HepG2 (cell line): ENCODE results near the gene CAPN13. TPM values are rescaled to one million over a fixed set of nuclear protein-coding genes. Genes with fewer than 3 reads are reported as not detected.

Source experiments
- ATAC-seq: fragments of 200-7000 bp; cut with Tn5 transposase; 3 replicates; pipeline ENCODE4 v1.9.1; 2020; ENCODE audit warnings: mild to moderate bottlenecking, moderate library complexity
- BruUV-seq: library from RNA; stranded (reverse); fragments of 400-500 nt; replicated peaks from 2 replicates; lab custom pipeline; 2021; lab: Mats Ljungman, UMichigan
- CTCF ChIA-PET: fragments of 300-600 bp; formaldehyde crosslinking; extraction: SDS; loops from one replicate; lab custom pipeline; 2021; ENCODE audit warnings: low total read pairs, inconsistent platforms, low intra/inter-chr PET ratio; lab: Yijun Ruan, JAX
- POLR2A ChIA-PET: fragments of 350-600 bp; sonication (Branson Sonifier 250); formaldehyde crosslinking; loops from one replicate; lab custom pipeline; 2020; ENCODE audit warnings: antibody characterized with exemption, inconsistent platforms; lab: Yijun Ruan, JAX
- DNase-seq: peaks from one replicate; pipeline ENCODE4 v3.0.0-alpha.2; 2015; ENCODE audit warnings: low spot score
- FAIRE-seq: peaks from 3 replicates; lab custom pipeline; 2011; peaks lifted over from hg19 to GRCh38; lab: Jason Lieb, UNC
- H2AFZ ChIP-seq: one replicate; pipeline ENCODE4 v1.6.1; 2011; ENCODE audit warnings: low read length, inconsistent platforms
- H3K27ac ChIP-seq: fragments of 300-600 bp; 3 replicates; pipeline ENCODE4 v1.8.0; 2011; ENCODE audit warnings: mixed run types, mild to moderate bottlenecking, mixed read lengths, low read length, inconsistent platforms; ENCODE audit not compliant: insufficient read depth; ENCODE audit errors: extremely low read length
- H3K27me3 ChIP-seq, 2 experiments: fragments of 200-600 bp in 1 of 2; 2 replicates in 1 of 2; 3 replicates in 1 of 2; pipeline versions ENCODE4 v1.6.0 to v1.8.0; 2011; ENCODE audit warnings: low read length in 2 of 2, mild to moderate bottlenecking in 2 of 2, moderate library complexity in 2 of 2, inconsistent platforms in 1 of 2; ENCODE audit not compliant: insufficient read depth in 2 of 2, control insufficient read depth in 1 of 2
- H3K36me3 ChIP-seq, 2 experiments: fragments of 200-600 bp in 1 of 2; replicated peaks in 1 of 2; 2 replicates in 1 of 2; 3 replicates in 1 of 2; pipeline versions ENCODE4 v1.5.1 to v1.8.0; 2011; ENCODE audit warnings: low read length in 2 of 2, inconsistent platforms in 1 of 2; ENCODE audit not compliant: insufficient read depth in 2 of 2, control insufficient read depth in 1 of 2
- H3K4me1 ChIP-seq: 2 replicates; pipeline ENCODE4 v1.5.1; 2012; ENCODE audit warnings: low read length, inconsistent platforms; ENCODE audit not compliant: insufficient read depth
- H3K4me2 ChIP-seq: 2 replicates; pipeline ENCODE4 v1.6.0; 2011; ENCODE audit warnings: low read depth, low read length, inconsistent platforms
- H3K4me3 ChIP-seq, 3 experiments: fragments of 200-600 bp in 1 of 3; sonication (generic), shearing (Covaris generic) in 1 of 3; replicated peaks in 1 of 3; 2 replicates each; pipeline ENCODE4 v1.5.1; 2011 to 2016; ENCODE audit warnings: low read length in 3 of 3, inconsistent platforms in 2 of 3, low read depth in 2 of 3, mild to moderate bottlenecking in 2 of 3, control low read depth in 1 of 3, mixed read lengths in 1 of 3; ENCODE audit not compliant: insufficient read depth in 1 of 3
- H3K79me2 ChIP-seq: one replicate; pipeline ENCODE4 v1.6.1; 2011; ENCODE audit warnings: low read length, inconsistent platforms; ENCODE audit not compliant: insufficient read depth
- H3K9ac ChIP-seq: 2 replicates; pipeline ENCODE4 v1.6.0; 2011; ENCODE audit warnings: mild to moderate bottlenecking, low read depth, low read length, inconsistent platforms; ENCODE audit not compliant: insufficient read depth
- H3K9me3 ChIP-seq: 2 replicates; pipeline ENCODE4 v1.5.1; 2012; ENCODE audit warnings: mild to moderate bottlenecking, low read length
- H4K20me1 ChIP-seq: 2 replicates; pipeline ENCODE4 v1.6.0; 2011; ENCODE audit warnings: inconsistent platforms, mild to moderate bottlenecking, low read length, moderate library complexity; ENCODE audit not compliant: insufficient read depth
- CAMTA2 ChIP-seq: sonication (generic); formaldehyde crosslinking; IDR thresholded peaks from 2 replicates; pipeline ENCODE4 v1.4.0; 2020; ENCODE audit warnings: mild to moderate bottlenecking, missing genetic modification reagents, borderline replicate concordance
- GTF3A ChIP-seq: sonication (generic); formaldehyde crosslinking; conservative IDR thresholded peaks from 2 replicates; pipeline ENCODE4 v1.4.0; 2020; ENCODE audit warnings: mild to moderate bottlenecking, missing genetic modification reagents
- NFYC ChIP-seq: IDR thresholded peaks from 2 replicates; pipeline ENCODE4 v1.6.1; 2016; ENCODE audit warnings: missing genetic modification reagents, missing compliant biosample characterization
- POLR2G ChIP-seq: fragments of 200-400 bp; formaldehyde crosslinking; IDR thresholded peaks from 2 replicates; pipeline ENCODE4 v1.6.1; 2018; ENCODE audit warnings: mild to moderate bottlenecking, low read depth, low read length, moderate library complexity
- ZFYVE20 ChIP-seq: sonication (generic); formaldehyde crosslinking; IDR thresholded peaks from 2 replicates; pipeline ENCODE4 v1.8.0; 2023; ENCODE audit warnings: low read depth, mild to moderate bottlenecking, moderate library complexity, missing genetic modification reagents, borderline replicate concordance
- ZNF24 ChIP-seq: fragments of 450-650 bp; IDR thresholded peaks from 2 replicates; pipeline ENCODE4 v1.6.1; 2017; ENCODE audit warnings: antibody characterized with exemption, mild to moderate bottlenecking
- ZSCAN29 ChIP-seq: sonication (generic); formaldehyde crosslinking; conservative IDR thresholded peaks from 2 replicates; pipeline ENCODE4 v1.4.0; 2020; ENCODE audit warnings: mild to moderate bottlenecking, missing genetic modification reagents
- ZSCAN30 ChIP-seq: sonication (generic); formaldehyde crosslinking; IDR thresholded peaks from 2 replicates; pipeline ENCODE4 v1.5.0; 2020; ENCODE audit warnings: mild to moderate bottlenecking, missing genetic modification reagents
- WGBS: methylation state at CpG from one replicate; pipeline ENCODE4 v1.1.6; 2017; ENCODE audit warnings: low lambda C conversion rate; 5-methylcytosine and 5-hydroxymethylcytosine counted together
- in situ Hi-C: cut with HindIII; loops from 2 replicates; pipeline ENCODE4 v1.10.0; 2017; ENCODE audit warnings: low pct_unique_long_range_greater_than_20kb; ENCODE audit not compliant: extremely low pct_ligation_motif_present
- intact Hi-C: fragments of 100-400 bp; cut with micrococcal nuclease; formaldehyde crosslinking; loops from one replicate; pipeline ENCODE4 v1.10.0; 2022; ENCODE audit not compliant: unreplicated experiment
- polyA plus RNA-seq, 8 experiments: library from polyadenylated mRNA; depleted of rRNA in 3 of 8; stranded (reverse) in 7 of 8; unstranded in 1 of 8; fragments of >200 nt; fragmentation: Illumina TruSeq in 4 of 8; extraction: Trizol in 4 of 8; gene quantifications; 2 replicates each; pipeline versions ENCODE4 v1.2.1 to v1.2.3, GENCODE V29; 2011 to 2016; ENCODE audit warnings: low read depth in 4 of 8, missing spikeins in 1 of 8, mixed read lengths in 1 of 8; ENCODE audit not compliant: insufficient read depth in 1 of 8
- total RNA-seq, 5 experiments: library from RNA; depleted of rRNA; stranded (reverse); fragments of >200 nt; fragmentation: Illumina TruSeq; extraction: Trizol; gene quantifications; 2 replicates each; pipeline ENCODE4 v1.2.3, GENCODE V29; 2016; ENCODE audit warnings: low read depth in 1 of 5
- TF ChIP-seq, protein P1 (sequence below): sonication (generic); formaldehyde crosslinking; IDR thresholded peaks from 2 replicates; pipeline ENCODE4 v1.4.0; 2020; ENCODE audit warnings: missing genetic modification reagents
- TF ChIP-seq, protein P2 (sequence below): sonication (generic); formaldehyde crosslinking; IDR thresholded peaks from 2 replicates; pipeline ENCODE4 v1.8.1; 2023; ENCODE audit warnings: missing genetic modification reagents, inconsistent platforms, borderline replicate concordance
- TF ChIP-seq, protein P3 (sequence below): sonication (generic); formaldehyde crosslinking; IDR thresholded peaks from 2 replicates; pipeline ENCODE4 v1.8.1; 2023; ENCODE audit warnings: missing genetic modification reagents, mild to moderate bottlenecking, borderline replicate concordance

The CAPN13 gene
- total and polyA plus RNA-seq, 2 of the 13 experiments (the other 11 are each of a cell fraction or from before 2014, with no cell fraction given) = not detected

DNA sequence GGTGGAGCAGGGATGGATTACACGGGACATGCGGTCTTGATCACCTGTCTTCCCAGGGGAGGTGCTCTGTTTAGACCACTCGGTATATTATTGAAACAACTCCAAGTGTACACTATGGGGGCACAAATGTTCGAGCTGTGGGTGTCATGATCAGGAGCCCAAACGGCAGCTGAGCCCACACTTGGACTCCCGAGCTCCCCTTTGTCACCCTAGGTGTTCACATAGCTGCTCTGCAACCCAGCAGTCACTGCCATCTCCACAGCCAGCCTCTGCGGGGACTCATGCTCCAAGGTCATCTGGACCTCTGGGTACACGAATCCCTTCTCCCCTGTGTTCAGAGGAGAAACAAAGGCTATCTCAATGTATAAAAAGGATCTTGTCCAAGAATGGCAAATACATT is 46.0 kb downstream of the CAPN13 start:
- CTCF ChIA-PET = no interaction called here

More for the DNA sequence above, 46.0 kb downstream of the CAPN13 start:
- no peak overlapping the region for H3K4me3 ChIP-seq
- no peak for FAIRE-seq
- H4K20me1 ChIP-seq = no peaks in the 10 kb centered on the region; the same call in 1 of the 2 replicates
- intact Hi-C loops = no loop called here
- no peaks in the 10 kb centered on the region for H3K9me3 ChIP-seq
- H3K27ac ChIP-seq = no peak overlapping the region
- 7% methylated on average over 8 of the region's 8 CpGs for WGBS
- no peaks in the 10 kb centered on the region for H3K79me2 ChIP-seq
- TF ChIP-seq POLR2G (no peak), NFYC (no peak), ZNF24 (no peak), ZFYVE20 (no peak), ZSCAN30 (CRISPR knock-in tag) (no peak), CAMTA2 (no peak), GTF3A (no peak), ZSCAN29 (CRISPR knock-in tag) (no peak)
- TF ChIP-seq, protein P1, sequence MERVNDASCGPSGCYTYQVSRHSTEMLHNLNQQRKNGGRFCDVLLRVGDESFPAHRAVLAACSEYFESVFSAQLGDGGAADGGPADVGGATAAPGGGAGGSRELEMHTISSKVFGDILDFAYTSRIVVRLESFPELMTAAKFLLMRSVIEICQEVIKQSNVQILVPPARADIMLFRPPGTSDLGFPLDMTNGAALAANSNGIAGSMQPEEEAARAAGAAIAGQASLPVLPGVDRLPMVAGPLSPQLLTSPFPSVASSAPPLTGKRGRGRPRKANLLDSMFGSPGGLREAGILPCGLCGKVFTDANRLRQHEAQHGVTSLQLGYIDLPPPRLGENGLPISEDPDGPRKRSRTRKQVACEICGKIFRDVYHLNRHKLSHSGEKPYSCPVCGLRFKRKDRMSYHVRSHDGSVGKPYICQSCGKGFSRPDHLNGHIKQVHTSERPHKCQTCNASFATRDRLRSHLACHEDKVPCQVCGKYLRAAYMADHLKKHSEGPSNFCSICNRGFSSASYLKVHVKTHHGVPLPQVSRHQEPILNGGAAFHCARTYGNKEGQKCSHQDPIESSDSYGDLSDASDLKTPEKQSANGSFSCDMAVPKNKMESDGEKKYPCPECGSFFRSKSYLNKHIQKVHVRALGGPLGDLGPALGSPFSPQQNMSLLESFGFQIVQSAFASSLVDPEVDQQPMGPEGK (CRISPR knock-in tag) = no peak
- TF ChIP-seq, protein P2, sequence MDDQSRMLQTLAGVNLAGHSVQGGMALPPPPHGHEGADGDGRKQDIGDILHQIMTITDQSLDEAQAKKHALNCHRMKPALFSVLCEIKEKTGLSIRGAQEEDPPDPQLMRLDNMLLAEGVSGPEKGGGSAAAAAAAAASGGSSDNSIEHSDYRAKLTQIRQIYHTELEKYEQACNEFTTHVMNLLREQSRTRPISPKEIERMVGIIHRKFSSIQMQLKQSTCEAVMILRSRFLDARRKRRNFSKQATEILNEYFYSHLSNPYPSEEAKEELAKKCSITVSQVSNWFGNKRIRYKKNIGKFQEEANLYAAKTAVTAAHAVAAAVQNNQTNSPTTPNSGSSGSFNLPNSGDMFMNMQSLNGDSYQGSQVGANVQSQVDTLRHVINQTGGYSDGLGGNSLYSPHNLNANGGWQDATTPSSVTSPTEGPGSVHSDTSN (CRISPR knock-in tag) = no peak
- TF ChIP-seq, protein P3, sequence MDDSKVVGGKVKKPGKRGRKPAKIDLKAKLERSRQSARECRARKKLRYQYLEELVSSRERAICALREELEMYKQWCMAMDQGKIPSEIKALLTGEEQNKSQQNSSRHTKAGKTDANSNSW (CRISPR knock-in tag) = no peak
- TF ChIP-seq, all 625 proteins: peak for 0
- H3K4me1 ChIP-seq = no peaks in the 10 kb centered on the region
- POLR2A ChIA-PET = no interaction called here
- no peak overlapping the region for H2AFZ ChIP-seq
- in situ Hi-C loops = no loop called here
- DNase-seq = no peak
- BruUV-seq = no TSS peak
- no peaks in the 10 kb centered on the region for H3K36me3 ChIP-seq
- H3K4me2 ChIP-seq = no peak overlapping the region
- H3K27me3 ChIP-seq = peaks cover 0 to 31% of the 10 kb centered on the region in 2 experiments; a peak in 3 of 5 replicates
- H3K9ac ChIP-seq = no peak overlapping the region
- ATAC-seq = no peak
